HepG2 (cell line): ENCODE data around the gene NPBWR2. TPM values are rescaled to one million over a fixed set of nuclear protein-coding genes. Genes with fewer than 3 reads are reported as not detected.

ENCODE experiments used
- AGO1 ChIP-seq: fragments of 200-400 bp; formaldehyde crosslinking; IDR thresholded peaks from 2 replicates; pipeline ENCODE4 v1.6.1; 2017; ENCODE audit warnings: mild to moderate bottlenecking, low read depth, low read length, moderate library complexity; ENCODE audit not compliant: poor library complexity, severe bottlenecking
- AHDC1 ChIP-seq: sonication (generic); formaldehyde crosslinking; IDR thresholded peaks from 2 replicates; pipeline ENCODE4 v1.5.1; 2020; ENCODE audit warnings: mild to moderate bottlenecking, missing genetic modification reagents, borderline replicate concordance
- EEA1 ChIP-seq: sonication (generic); formaldehyde crosslinking; IDR thresholded peaks from 2 replicates; pipeline ENCODE4 v1.5.1; 2020; ENCODE audit warnings: mild to moderate bottlenecking, missing genetic modification reagents, borderline replicate concordance
- KLF13 ChIP-seq: sonication (generic); formaldehyde crosslinking; IDR thresholded peaks from 2 replicates; pipeline ENCODE4 v1.4.0; 2020; ENCODE audit warnings: mild to moderate bottlenecking, missing genetic modification reagents
- NR2F6 ChIP-seq, 2 experiments: IDR thresholded peaks; 2 replicates each; pipeline ENCODE4 v1.6.1; 2016; ENCODE audit warnings: antibody characterized with exemption in 1 of 2, mild to moderate bottlenecking in 1 of 2
- RARA ChIP-seq: IDR thresholded peaks from 2 replicates; pipeline ENCODE4 v1.6.1; 2016; ENCODE audit warnings: missing genetic modification reagents, missing compliant biosample characterization
- SP2 ChIP-seq: sonication (generic); formaldehyde crosslinking; IDR thresholded peaks from 2 replicates; pipeline ENCODE4 v1.5.1; 2020; ENCODE audit warnings: mild to moderate bottlenecking, missing genetic modification reagents
- ZNF564 ChIP-seq: sonication (generic); formaldehyde crosslinking; IDR thresholded peaks from 2 replicates; pipeline ENCODE4 v1.8.1; 2023; ENCODE audit warnings: mild to moderate bottlenecking, missing genetic modification reagents
- ZNF572 ChIP-seq: sonication (generic); formaldehyde crosslinking; IDR thresholded peaks from 2 replicates; pipeline ENCODE4 v1.5.1; 2020; ENCODE audit warnings: mild to moderate bottlenecking, missing genetic modification reagents
- ZNF607 ChIP-seq: sonication (generic); formaldehyde crosslinking; IDR thresholded peaks from 2 replicates; pipeline ENCODE4 v1.5.1; 2020; ENCODE audit warnings: missing genetic modification reagents, mild to moderate bottlenecking, borderline replicate concordance
- ZNF737 ChIP-seq: sonication (generic); formaldehyde crosslinking; IDR thresholded peaks from 2 replicates; pipeline ENCODE4 v1.5.0; 2020; ENCODE audit warnings: missing genetic modification reagents, mild to moderate bottlenecking, borderline replicate concordance
- ZNF768 ChIP-seq: sonication (generic); formaldehyde crosslinking; IDR thresholded peaks from 2 replicates; pipeline ENCODE4 v1.4.0; 2020; ENCODE audit warnings: missing genetic modification reagents
- polyA plus RNA-seq, 8 experiments: library from polyadenylated mRNA; depleted of rRNA in 3 of 8; stranded (reverse) in 7 of 8; unstranded in 1 of 8; fragments of >200 nt; fragmentation: Illumina TruSeq in 4 of 8; extraction: Trizol in 4 of 8; gene quantifications; 2 replicates each; pipeline versions ENCODE4 v1.2.1 to v1.2.3, GENCODE V29; 2011 to 2016; ENCODE audit warnings: low read depth in 4 of 8, missing spikeins in 1 of 8, mixed read lengths in 1 of 8; ENCODE audit not compliant: insufficient read depth in 1 of 8
- total RNA-seq, 5 experiments: library from RNA; depleted of rRNA; stranded (reverse); fragments of >200 nt; fragmentation: Illumina TruSeq; extraction: Trizol; gene quantifications; 2 replicates each; pipeline ENCODE4 v1.2.3, GENCODE V29; 2016; ENCODE audit warnings: low read depth in 1 of 5
- TF ChIP-seq, protein P1 (sequence below): sonication (generic); formaldehyde crosslinking; IDR thresholded peaks from 2 replicates; pipeline ENCODE4 v1.9.0; 2021; ENCODE audit warnings: missing genetic modification reagents, borderline replicate concordance
- TF ChIP-seq, protein P2 (sequence below): sonication (generic); formaldehyde crosslinking; IDR thresholded peaks from 2 replicates; pipeline ENCODE4 v1.9.0; 2022; ENCODE audit warnings: missing genetic modification reagents, mild to moderate bottlenecking, borderline replicate concordance
- TF ChIP-seq, protein P3 (sequence below): fragments of 450-650 bp; IDR thresholded peaks from 2 replicates; pipeline ENCODE4 v1.6.1; 2017; ENCODE audit warnings: mild to moderate bottlenecking

Gene NPBWR2
- total and polyA plus RNA-seq, 2 of the 13 experiments (the other 11 are each of a cell fraction or from before 2014, with no cell fraction given), result not detected

GRCh38 chr20:64067005-64067632 lies 40.2 kb downstream of the NPBWR2 start (continued):
- peak; percentile 64 for TF ChIP-seq AGO1
- peak; percentile 34; the same call in 1 of the 2 replicates for TF ChIP-seq NR2F6 (IDR thresholded peaks at IDR 0.05)
- peak; percentile 39; the same call in 1 of the 2 replicates for TF ChIP-seq NR2F6 (CRISPR knock-in tag; IDR thresholded peaks at IDR 0.05)
- 0 out of 2 replicates have a peak, but pooled peaks have one; percentile 36 for TF ChIP-seq EEA1 (CRISPR knock-in tag)
- peak; percentile 60 for TF ChIP-seq RARA (CRISPR knock-in tag)
- TF ChIP-seq KLF13 (CRISPR knock-in tag), result 0 out of 2 replicates have a peak, but pooled peaks have one; percentile 24
- 0 out of 2 replicates have a peak, but pooled peaks have one; percentile 44 for TF ChIP-seq ZNF607 (CRISPR knock-in tag)
- TF ChIP-seq ZNF572 (CRISPR knock-in tag), result peak; percentile 25; the same call in 1 of the 2 replicates
- 0 out of 2 replicates have a peak, but pooled peaks have one; percentile 26 for TF ChIP-seq ZNF737 (CRISPR knock-in tag)
- 0 out of 2 replicates have a peak, but pooled peaks have one; percentile 14 for TF ChIP-seq ZNF768 (CRISPR knock-in tag)
- TF ChIP-seq SP2 (CRISPR knock-in tag), result peak; percentile 26; the same call in 1 of the 2 replicates
- TF ChIP-seq, protein P1, sequence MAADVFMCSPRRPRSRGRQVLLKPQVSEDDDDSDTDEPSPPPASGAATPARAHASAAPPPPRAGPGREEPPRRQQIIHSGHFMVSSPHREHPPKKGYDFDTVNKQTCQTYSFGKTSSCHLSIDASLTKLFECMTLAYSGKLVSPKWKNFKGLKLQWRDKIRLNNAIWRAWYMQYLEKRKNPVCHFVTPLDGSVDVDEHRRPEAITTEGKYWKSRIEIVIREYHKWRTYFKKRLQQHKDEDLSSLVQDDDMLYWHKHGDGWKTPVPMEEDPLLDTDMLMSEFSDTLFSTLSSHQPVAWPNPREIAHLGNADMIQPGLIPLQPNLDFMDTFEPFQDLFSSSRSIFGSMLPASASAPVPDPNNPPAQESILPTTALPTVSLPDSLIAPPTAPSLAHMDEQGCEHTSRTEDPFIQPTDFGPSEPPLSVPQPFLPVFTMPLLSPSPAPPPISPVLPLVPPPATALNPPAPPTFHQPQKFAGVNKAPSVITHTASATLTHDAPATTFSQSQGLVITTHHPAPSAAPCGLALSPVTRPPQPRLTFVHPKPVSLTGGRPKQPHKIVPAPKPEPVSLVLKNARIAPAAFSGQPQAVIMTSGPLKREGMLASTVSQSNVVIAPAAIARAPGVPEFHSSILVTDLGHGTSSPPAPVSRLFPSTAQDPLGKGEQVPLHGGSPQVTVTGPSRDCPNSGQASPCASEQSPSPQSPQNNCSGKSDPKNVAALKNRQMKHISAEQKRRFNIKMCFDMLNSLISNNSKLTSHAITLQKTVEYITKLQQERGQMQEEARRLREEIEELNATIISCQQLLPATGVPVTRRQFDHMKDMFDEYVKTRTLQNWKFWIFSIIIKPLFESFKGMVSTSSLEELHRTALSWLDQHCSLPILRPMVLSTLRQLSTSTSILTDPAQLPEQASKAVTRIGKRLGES, result no peak
- TF ChIP-seq AHDC1 (CRISPR knock-in tag), result no peak
- TF ChIP-seq ZNF564 (CRISPR knock-in tag), result no peak
- TF ChIP-seq, protein P2, sequence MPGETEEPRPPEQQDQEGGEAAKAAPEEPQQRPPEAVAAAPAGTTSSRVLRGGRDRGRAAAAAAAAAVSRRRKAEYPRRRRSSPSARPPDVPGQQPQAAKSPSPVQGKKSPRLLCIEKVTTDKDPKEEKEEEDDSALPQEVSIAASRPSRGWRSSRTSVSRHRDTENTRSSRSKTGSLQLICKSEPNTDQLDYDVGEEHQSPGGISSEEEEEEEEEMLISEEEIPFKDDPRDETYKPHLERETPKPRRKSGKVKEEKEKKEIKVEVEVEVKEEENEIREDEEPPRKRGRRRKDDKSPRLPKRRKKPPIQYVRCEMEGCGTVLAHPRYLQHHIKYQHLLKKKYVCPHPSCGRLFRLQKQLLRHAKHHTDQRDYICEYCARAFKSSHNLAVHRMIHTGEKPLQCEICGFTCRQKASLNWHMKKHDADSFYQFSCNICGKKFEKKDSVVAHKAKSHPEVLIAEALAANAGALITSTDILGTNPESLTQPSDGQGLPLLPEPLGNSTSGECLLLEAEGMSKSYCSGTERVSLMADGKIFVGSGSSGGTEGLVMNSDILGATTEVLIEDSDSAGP (CRISPR knock-in tag), result peak; percentile 37; the same call in 1 of the 2 replicates
- TF ChIP-seq, protein P3, sequence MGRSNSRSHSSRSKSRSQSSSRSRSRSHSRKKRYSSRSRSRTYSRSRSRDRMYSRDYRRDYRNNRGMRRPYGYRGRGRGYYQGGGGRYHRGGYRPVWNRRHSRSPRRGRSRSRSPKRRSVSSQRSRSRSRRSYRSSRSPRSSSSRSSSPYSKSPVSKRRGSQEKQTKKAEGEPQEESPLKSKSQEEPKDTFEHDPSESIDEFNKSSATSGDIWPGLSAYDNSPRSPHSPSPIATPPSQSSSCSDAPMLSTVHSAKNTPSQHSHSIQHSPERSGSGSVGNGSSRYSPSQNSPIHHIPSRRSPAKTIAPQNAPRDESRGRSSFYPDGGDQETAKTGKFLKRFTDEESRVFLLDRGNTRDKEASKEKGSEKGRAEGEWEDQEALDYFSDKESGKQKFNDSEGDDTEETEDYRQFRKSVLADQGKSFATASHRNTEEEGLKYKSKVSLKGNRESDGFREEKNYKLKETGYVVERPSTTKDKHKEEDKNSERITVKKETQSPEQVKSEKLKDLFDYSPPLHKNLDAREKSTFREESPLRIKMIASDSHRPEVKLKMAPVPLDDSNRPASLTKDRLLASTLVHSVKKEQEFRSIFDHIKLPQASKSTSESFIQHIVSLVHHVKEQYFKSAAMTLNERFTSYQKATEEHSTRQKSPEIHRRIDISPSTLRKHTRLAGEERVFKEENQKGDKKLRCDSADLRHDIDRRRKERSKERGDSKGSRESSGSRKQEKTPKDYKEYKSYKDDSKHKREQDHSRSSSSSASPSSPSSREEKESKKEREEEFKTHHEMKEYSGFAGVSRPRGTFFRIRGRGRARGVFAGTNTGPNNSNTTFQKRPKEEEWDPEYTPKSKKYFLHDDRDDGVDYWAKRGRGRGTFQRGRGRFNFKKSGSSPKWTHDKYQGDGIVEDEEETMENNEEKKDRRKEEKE, result no peak
